CD14-positive monocyte (primary cell): ENCODE data around the gene HK3. TPM values are rescaled to one million over a fixed set of nuclear protein-coding genes. Genes with fewer than 3 reads are reported as not detected.

Experiments
- DNase-seq, 3 donors: peaks; one replicate each; pipeline ENCODE4 v3.0.0-alpha.2; 2011 to 2022
- H2AFZ ChIP-seq: 2 replicates; pipeline ENCODE4 v1.6.0; 2012; ENCODE audit warnings: mild to moderate bottlenecking, low read depth, low read length, inconsistent platforms; ENCODE audit not compliant: insufficient read depth, poor library complexity, severe bottlenecking
- H3K27ac ChIP-seq, 2 donors: 1 replicate in 1 of 2; 2 replicates in 1 of 2; pipeline ENCODE4 v1.5.1; 2012 to 2013; ENCODE audit warnings: low read length in 2 of 2, control low read depth in 1 of 2, inconsistent platforms in 1 of 2, low read depth in 1 of 2, mild to moderate bottlenecking in 1 of 2
- H3K27me3 ChIP-seq, 2 donors: one replicate each; pipeline versions ENCODE4 v1.6.0 to v1.6.1; 2011 to 2013; ENCODE audit warnings: low read length in 2 of 2; ENCODE audit not compliant: control insufficient read depth in 2 of 2, insufficient read depth in 2 of 2
- H3K36me3 ChIP-seq, 2 donors: replicated peaks in 1 of 2; 1 replicate in 1 of 2; 2 replicates in 1 of 2; pipeline versions ENCODE4 v1.5.1 to v1.6.1; 2012 to 2013; ENCODE audit warnings: low read length in 2 of 2, control low read depth in 1 of 2, inconsistent platforms in 1 of 2, mild to moderate bottlenecking in 1 of 2; ENCODE audit not compliant: insufficient read depth in 2 of 2, control insufficient read depth in 1 of 2
- H3K4me1 ChIP-seq, 2 donors: 1 replicate in 1 of 2; 2 replicates in 1 of 2; pipeline versions ENCODE4 v1.5.1 to v1.6.1; 2012 to 2013; ENCODE audit warnings: low read length in 2 of 2, control low read depth in 1 of 2, inconsistent platforms in 1 of 2, mild to moderate bottlenecking in 1 of 2, moderate library complexity in 1 of 2; ENCODE audit not compliant: insufficient read depth in 2 of 2, control insufficient read depth in 1 of 2
- H3K4me2 ChIP-seq: replicated peaks from 2 replicates; pipeline ENCODE3; 2012; ENCODE audit warnings: low read length, moderate library complexity, mild to moderate bottlenecking; ENCODE audit not compliant: poor library complexity, severe bottlenecking; ENCODE audit errors: extremely low read depth
- H3K4me3 ChIP-seq, 3 experiments: fragments of 200-600 bp in 1 of 3; sonication (generic) in 1 of 3; replicated peaks in 1 of 3; 1 replicate in 2 of 3; 2 replicates in 1 of 3; pipeline ENCODE4 v1.5.1; 2011 to 2013; ENCODE audit warnings: low read length in 3 of 3, mild to moderate bottlenecking in 3 of 3, control low read depth in 2 of 3, low read depth in 2 of 3, inconsistent platforms in 1 of 3, moderate library complexity in 1 of 3
- H3K79me2 ChIP-seq: 2 replicates; pipeline ENCODE4 v1.6.0; 2012; ENCODE audit warnings: mild to moderate bottlenecking, control low read depth, inconsistent platforms, low read length, moderate library complexity; ENCODE audit not compliant: insufficient read depth
- H3K9ac ChIP-seq: 2 replicates; pipeline ENCODE4 v1.6.0; 2017; ENCODE audit warnings: low read length, mild to moderate bottlenecking; ENCODE audit not compliant: insufficient read depth, poor library complexity, severe bottlenecking
- H3K9me3 ChIP-seq, 2 donors: replicated peaks in 1 of 2; 1 replicate in 1 of 2; 2 replicates in 1 of 2; pipeline versions ENCODE4 v1.5.1 to v1.6.1; 2012 to 2013; ENCODE audit warnings: low read length in 2 of 2, control low read depth in 1 of 2; ENCODE audit not compliant: control insufficient read depth in 1 of 2, insufficient read depth in 1 of 2
- H4K20me1 ChIP-seq: 2 replicates; pipeline ENCODE4 v1.6.0; 2012; ENCODE audit warnings: mild to moderate bottlenecking, low read length, control low read depth, moderate library complexity; ENCODE audit not compliant: insufficient read depth
- H3K27ac Mint-ChIP-seq, 7 donors: one replicate each; pipeline ENCODE4 v1.8.0; 2020; ENCODE audit warnings: mild to moderate bottlenecking in 7 of 7, mixed read lengths in 7 of 7, moderate library complexity in 6 of 7, inconsistent platforms in 2 of 7
- H3K27me3 Mint-ChIP-seq, 3 donors: one replicate each; pipeline ENCODE4 v1.8.0; 2021 to 2022; ENCODE audit warnings: low read depth in 3 of 3, mild to moderate bottlenecking in 3 of 3, mixed read lengths in 3 of 3, moderate library complexity in 3 of 3, inconsistent platforms in 1 of 3
- H3K36me3 Mint-ChIP-seq, 2 donors: one replicate each; pipeline ENCODE4 v1.8.0; 2020; ENCODE audit warnings: mixed read lengths in 2 of 2, inconsistent platforms in 1 of 2, mild to moderate bottlenecking in 1 of 2
- H3K4me1 Mint-ChIP-seq: one replicate; pipeline ENCODE4 v1.8.0; 2020; ENCODE audit warnings: mild to moderate bottlenecking, mixed read lengths
- H3K4me3 Mint-ChIP-seq, 2 donors: one replicate each; pipeline ENCODE4 v1.8.0; 2020; ENCODE audit warnings: mild to moderate bottlenecking in 2 of 2, mixed read lengths in 2 of 2, moderate library complexity in 1 of 2
- H3K9me3 Mint-ChIP-seq, 7 donors: one replicate each; pipeline ENCODE4 v1.8.0; 2020 to 2022; ENCODE audit warnings: mixed read lengths in 7 of 7, mild to moderate bottlenecking in 6 of 7, moderate library complexity in 6 of 7, inconsistent platforms in 2 of 7
- WGBS: methylation state at CpG from one replicate; pipeline ENCODE4 v1.1.5; 2013; ENCODE audit warnings: missing lambda C conversion rate; ENCODE audit not compliant: insufficient coverage; 5-methylcytosine and 5-hydroxymethylcytosine counted together
- intact Hi-C, 2 donors: fragments of 100-400 bp; cut with micrococcal nuclease; formaldehyde crosslinking; loops; one replicate each; pipeline versions ENCODE4 v1.15.0 to v1.15.1; 2023
- polyA plus RNA-seq, 3 donors: library from polyadenylated mRNA; depleted of rRNA in 1 of 3; unstranded in 2 of 3; stranded (reverse) in 1 of 3; fragments of 300-500 nt in 2 of 3; fragments of >200 nt in 1 of 3; fragmentation: Illumina TruSeq in 2 of 3; gene quantifications; 1 replicate in 2 of 3; 2 replicates in 1 of 3; pipeline ENCODE4 v1.2.3, GENCODE V29; 2012 to 2021
- TF ChIP-seq, protein P1 (sequence below): fragments of 200-600 bp; IDR thresholded peaks from one replicate; pipeline ENCODE4 v1.8.0; 2022; ENCODE audit warnings: antibody characterized with exemption, mild to moderate bottlenecking

HK3 gene
- polyA plus RNA-seq, 3 donors, result 174 to 988 (median 204) TPM

DNA sequence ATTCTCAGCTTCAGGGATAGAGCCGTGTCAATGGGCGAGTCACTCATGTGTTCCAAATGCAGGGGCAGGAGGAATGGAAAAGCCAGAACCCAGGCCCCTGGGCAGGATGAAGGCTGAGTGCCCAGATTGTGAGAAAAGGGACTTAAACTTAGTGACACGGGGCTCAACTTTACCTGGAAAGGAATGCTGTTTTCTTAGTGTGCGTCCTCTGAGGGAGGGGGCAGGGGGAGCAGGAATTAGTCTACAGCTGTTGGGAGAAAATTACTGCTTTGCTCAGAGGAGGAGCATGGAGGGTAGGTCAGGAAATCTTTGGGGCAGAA is 14.6 kb downstream of the HK3 start:
- H3K9me3 ChIP-seq, result no peaks in the 10 kb centered on the region
- H3K36me3 Mint-ChIP-seq, result peaks cover 90 to 99% of the 10 kb centered on the region in 2 donors
- H3K27ac Mint-ChIP-seq, result peak overlapping the region in 3 of 7 donors; percentile 21 to 63 (median 59)
- no peak overlapping the region for H3K9ac ChIP-seq
- peaks cover 100% of the 10 kb centered on the region for H4K20me1 ChIP-seq
- no peak overlapping the region for H3K4me3 Mint-ChIP-seq
- H3K4me2 ChIP-seq, result no peak overlapping the region
- peaks cover 22% of the 10 kb centered on the region for H3K4me1 Mint-ChIP-seq
- no peaks in the 10 kb centered on the region for H3K9me3 Mint-ChIP-seq
- H3K4me1 ChIP-seq, result peaks cover 0 to 16% of the 10 kb centered on the region in 2 donors
- no peaks in the 10 kb centered on the region for H3K27me3 ChIP-seq
- no peak overlapping the region for H2AFZ ChIP-seq
- H3K79me2 ChIP-seq, result peaks cover 9% of the 10 kb centered on the region
- peak overlapping the region in 1 of 2 donors; percentile 41 for H3K27ac ChIP-seq
- no peak for DNase-seq
- 87% methylated on average over 3 of the region's 4 CpGs for WGBS
- H3K27me3 Mint-ChIP-seq, result peaks cover 0 to 5% (median 1%) of the 10 kb centered on the region in 3 donors
- H3K36me3 ChIP-seq, result peaks cover 96 to 98% of the 10 kb centered on the region in 2 donors
- intact Hi-C loops, result no loop called here
- TF ChIP-seq, protein P1, sequence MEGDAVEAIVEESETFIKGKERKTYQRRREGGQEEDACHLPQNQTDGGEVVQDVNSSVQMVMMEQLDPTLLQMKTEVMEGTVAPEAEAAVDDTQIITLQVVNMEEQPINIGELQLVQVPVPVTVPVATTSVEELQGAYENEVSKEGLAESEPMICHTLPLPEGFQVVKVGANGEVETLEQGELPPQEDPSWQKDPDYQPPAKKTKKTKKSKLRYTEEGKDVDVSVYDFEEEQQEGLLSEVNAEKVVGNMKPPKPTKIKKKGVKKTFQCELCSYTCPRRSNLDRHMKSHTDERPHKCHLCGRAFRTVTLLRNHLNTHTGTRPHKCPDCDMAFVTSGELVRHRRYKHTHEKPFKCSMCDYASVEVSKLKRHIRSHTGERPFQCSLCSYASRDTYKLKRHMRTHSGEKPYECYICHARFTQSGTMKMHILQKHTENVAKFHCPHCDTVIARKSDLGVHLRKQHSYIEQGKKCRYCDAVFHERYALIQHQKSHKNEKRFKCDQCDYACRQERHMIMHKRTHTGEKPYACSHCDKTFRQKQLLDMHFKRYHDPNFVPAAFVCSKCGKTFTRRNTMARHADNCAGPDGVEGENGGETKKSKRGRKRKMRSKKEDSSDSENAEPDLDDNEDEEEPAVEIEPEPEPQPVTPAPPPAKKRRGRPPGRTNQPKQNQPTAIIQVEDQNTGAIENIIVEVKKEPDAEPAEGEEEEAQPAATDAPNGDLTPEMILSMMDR, result no peak
- H3K4me3 ChIP-seq, result no peak overlapping the region

DNA sequence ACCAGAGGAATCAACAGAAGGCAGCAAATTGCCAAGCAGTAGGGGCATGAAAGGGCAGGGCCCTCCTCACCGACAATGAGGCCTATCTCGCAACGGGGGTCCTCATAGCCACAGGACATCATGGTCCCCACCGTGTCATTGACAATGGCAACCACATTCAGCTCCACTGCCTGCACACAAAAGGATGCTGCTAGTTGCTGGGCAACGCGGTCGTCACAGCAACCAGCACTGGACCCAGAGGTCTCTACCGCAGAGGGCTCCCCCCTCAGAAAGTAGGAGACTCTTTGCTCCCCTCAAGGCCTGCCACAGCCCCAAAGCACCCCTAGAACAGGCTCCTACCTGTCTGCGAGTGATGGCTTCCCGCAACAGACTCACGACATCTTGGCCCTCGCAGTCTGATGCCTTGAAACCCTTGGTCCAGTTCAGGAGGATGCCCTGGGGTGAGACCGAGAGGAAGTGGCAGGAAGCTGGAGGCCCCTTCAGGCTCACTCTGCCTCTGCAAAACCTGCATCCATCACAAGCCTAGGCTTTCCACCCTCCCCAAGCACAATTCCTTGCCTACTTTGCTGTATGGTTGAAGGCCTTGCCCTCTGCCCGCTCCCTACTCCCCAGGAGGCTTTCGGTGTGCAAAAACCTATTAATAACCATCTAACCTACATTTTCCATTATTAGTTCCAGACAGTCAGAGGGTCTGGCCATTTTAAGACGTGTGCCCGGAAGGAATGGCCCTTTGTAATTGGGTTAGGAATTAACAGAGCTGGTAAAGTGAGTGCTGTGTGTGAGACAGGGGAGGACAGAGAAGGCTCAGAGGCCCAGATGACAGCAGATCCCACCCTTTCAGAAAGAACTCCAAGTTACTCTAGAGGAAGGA is 15.2 kb downstream of the HK3 start:
- Histone ChIP-seq H3K9me3 (no peaks in the 10 kb centered on the region), H3K9ac (no peak overlapping the region), H3K36me3 (peaks cover 90 to 92% of the 10 kb centered on the region in 2 donors), H3K79me2 (peaks cover 8% of the 10 kb centered on the region), H3K4me3 (no peak overlapping the region), H3K27ac (peak overlapping the region in 1 of 2 donors; percentile 12), H4K20me1 (peaks cover 100% of the 10 kb centered on the region), H2AFZ (no peak overlapping the region), H3K4me1 (peaks cover 0 to 16% of the 10 kb centered on the region in 2 donors), H3K4me2 (no peak overlapping the region), H3K27me3 (no peaks in the 10 kb centered on the region)
- TF ChIP-seq, protein P1, result no peak
- H3K27ac Mint-ChIP-seq, result peak overlapping the region in 3 of 7 donors; percentile 59 to 79 (median 63)
- H3K4me3 Mint-ChIP-seq, result no peak overlapping the region
- 97% methylated on average over 12 of the region's 17 CpGs for WGBS
- H3K9me3 Mint-ChIP-seq, result no peaks in the 10 kb centered on the region
- peaks cover 22% of the 10 kb centered on the region for H3K4me1 Mint-ChIP-seq
- peaks cover 0 to 5% (median 1%) of the 10 kb centered on the region in 3 donors for H3K27me3 Mint-ChIP-seq
- H3K36me3 Mint-ChIP-seq, result peaks cover 84 to 93% of the 10 kb centered on the region in 2 donors
- intact Hi-C loops, result no loop called here
- DNase-seq, result no peak
